Pulmonary artery endothelial cell (primary cell): ENCODE results near the gene ARFGAP1. TPM values are rescaled to one million over a fixed set of nuclear protein-coding genes. Genes with fewer than 3 reads are reported as not detected.
"Not testable (repeated sequence)": the region's sequence is repeated elsewhere in the genome, so short reads cannot be mapped to it uniquely, and the experiment has no call there.

ENCODE experiments used
- DNase-seq: peaks from one replicate; pipeline ENCODE4 v3.0.0-alpha.2; 2011; ENCODE audit warnings: low read depth, low spot score
- total RNA-seq: library from RNA; depleted of rRNA; stranded (reverse); fragments of >200 nt; gene quantifications from 2 replicates; pipeline ENCODE4 v1.2.3, GENCODE V29; 2014

Gene ARFGAP1
- total RNA-seq, 1 donor from 2014 or later, result 54.5 TPM

GRCh38 chr20:63290136-63290676 lies 17.6 kb downstream of the ARFGAP1 start:
- DNase-seq, result no peak

GRCh38 chr20:63290677-63291472 lies 18.3 kb downstream of the ARFGAP1 start:
- DNase-seq, result no peak

- no peak for DNase-seq
These were observed 19.2 kb downstream of the ARFGAP1 start for GRCh38 chr20:63291811-63292210.

- no peak for DNase-seq
These were observed 19.7 kb downstream of the ARFGAP1 start for GRCh38 chr20:63292292-63292701.

GRCh38 chr20:63292904-63293303 lies 20.3 kb downstream of the ARFGAP1 start, which contains the start of gene COL20A1:
Gene COL20A1 (plus strand): TSS chr20:63293186. CDS start chr20:63295108, 1,922 bp downstream.
- no peak for DNase-seq

- no peak for DNase-seq
These were observed 20.8 kb downstream of the ARFGAP1 start for GRCh38 chr20:63293456-63293855.

- DNase-seq, result no peak
These were observed 21.4 kb downstream of the ARFGAP1 start for GRCh38 chr20:63293871-63294535.

- DNase-seq, result no peak
These were observed 21.9 kb downstream of the ARFGAP1 start for GRCh38 chr20:63294536-63294900.

GRCh38 chr20:63295018-63295417 lies 22.4 kb downstream of the ARFGAP1 start:
- DNase-seq, result no peak

- no peak for DNase-seq
These were observed 22.8 kb downstream of the ARFGAP1 start for GRCh38 chr20:63295422-63295821.

- no peak for DNase-seq
These were observed 23.2 kb downstream of the ARFGAP1 start for GRCh38 chr20:63295846-63296245.

- no peak for DNase-seq
These were observed 24.1 kb downstream of the ARFGAP1 start for GRCh38 chr20:63296531-63297299.

GRCh38 chr20:63297371-63297781 lies 24.8 kb downstream of the ARFGAP1 start:
- no peak for DNase-seq

- DNase-seq, result no peak
These were observed 25.4 kb downstream of the ARFGAP1 start for GRCh38 chr20:63297796-63298572.

GRCh38 chr20:63298731-63299312 lies 26.2 kb downstream of the ARFGAP1 start:
- no peak for DNase-seq

- no peak for DNase-seq
These were observed 29.1 kb downstream of the ARFGAP1 start for GRCh38 chr20:63301671-63302070.

- DNase-seq, result no peak
These were observed 30.6 kb downstream of the ARFGAP1 start for GRCh38 chr20:63303095-63303666.

GRCh38 chr20:63305393-63305792 lies 32.8 kb downstream of the ARFGAP1 start:
- DNase-seq, result no peak

GRCh38 chr20:63305933-63306672 lies 33.5 kb downstream of the ARFGAP1 start:
- not testable (repeated sequence) for DNase-seq
